ENCODE measurements around the gene TMPRSS2. TPM values are rescaled to one million over a fixed set of nuclear protein-coding genes. Genes with fewer than 3 reads are reported as not detected.

TMPRSS2 gene
- total and polyA plus RNA-seq, 4 donors, result 0.41 to 0.89 (median 0.67) TPM

DNA sequence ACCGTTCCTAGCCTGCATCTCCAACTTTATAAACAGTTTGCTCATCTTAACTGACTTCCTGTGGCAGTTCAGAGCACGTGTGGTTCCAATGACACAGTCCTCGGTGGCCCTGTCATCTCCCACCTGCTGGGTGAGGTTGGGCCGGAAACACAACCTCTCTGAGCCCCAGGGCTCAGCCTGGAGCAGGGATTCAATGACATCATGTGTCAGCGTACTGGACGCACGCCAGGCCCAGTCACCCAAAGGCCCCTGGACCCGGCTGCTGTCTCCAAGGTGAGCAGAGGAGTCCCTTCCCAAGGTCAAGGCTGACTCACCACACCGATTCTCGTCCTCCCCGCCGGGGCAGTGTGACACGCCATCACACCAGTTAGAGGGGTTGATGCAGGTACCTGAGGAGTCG, 19.9 kb downstream of the TMPRSS2 start:
- DNase-seq (ENCODE audit: low read depth in 4 of 6, low spot score in 6 of 6), result no peak
- Histone ChIP-seq H3K4me3 (ENCODE audit: low read depth, low read length) (no peak overlapping the region), H3K36me3 (ENCODE audit: control insufficient read depth, insufficient read depth, low read length) (no peaks in the 10 kb centered on the region), H3K27ac (ENCODE audit: low read depth, low read length) (no peak overlapping the region), H3K4me1 (ENCODE audit: control insufficient read depth, insufficient read depth, low read length) (no peaks in the 10 kb centered on the region), H3K27me3 (ENCODE audit: control insufficient read depth, insufficient read depth, low read length) (no peaks in the 10 kb centered on the region), H3K9me3 (ENCODE audit: control insufficient read depth, insufficient read depth, low read length) (no peaks in the 10 kb centered on the region)
- 95% methylated on average over 13 of the region's 14 CpGs for WGBS (ENCODE audit: insufficient coverage)

- DNase-seq (ENCODE audit: low read depth in 4 of 6, low spot score in 6 of 6), result no peak
Measured at GRCh38 chr21:41487082-41487481, 20.9 kb downstream of the TMPRSS2 start.

GRCh38 chr21:41483973-41484372, 24.0 kb downstream of the TMPRSS2 start:
- H3K4me1 ChIP-seq (ENCODE audit: control insufficient read depth, insufficient read depth, low read length), result peaks cover 9% of the 10 kb centered on the region
- H3K36me3 ChIP-seq (ENCODE audit: control insufficient read depth, insufficient read depth, low read length), result no peaks in the 10 kb centered on the region
- DNase-seq (ENCODE audit: low read depth in 4 of 6, low spot score in 6 of 6), result no peak
- no peak overlapping the region for H3K27ac ChIP-seq (ENCODE audit: low read depth, low read length)
- H3K9me3 ChIP-seq (ENCODE audit: control insufficient read depth, insufficient read depth, low read length), result no peaks in the 10 kb centered on the region
- H3K4me3 ChIP-seq (ENCODE audit: low read depth, low read length), result no peak overlapping the region
- H3K27me3 ChIP-seq (ENCODE audit: control insufficient read depth, insufficient read depth, low read length), result no peaks in the 10 kb centered on the region
- WGBS (ENCODE audit: insufficient coverage), result no CpG with 5 or more reads among the region's 4 CpGs

More at GRCh38 chr21:41487082-41487481, 20.9 kb downstream of the TMPRSS2 start:
- Histone ChIP-seq H3K4me1 (ENCODE audit: control insufficient read depth, insufficient read depth, low read length) (no peaks in the 10 kb centered on the region), H3K27ac (ENCODE audit: low read depth, low read length) (no peak overlapping the region), H3K4me3 (ENCODE audit: low read depth, low read length) (no peak overlapping the region), H3K36me3 (ENCODE audit: control insufficient read depth, insufficient read depth, low read length) (no peaks in the 10 kb centered on the region), H3K27me3 (ENCODE audit: control insufficient read depth, insufficient read depth, low read length) (no peaks in the 10 kb centered on the region), H3K9me3 (ENCODE audit: control insufficient read depth, insufficient read depth, low read length) (no peaks in the 10 kb centered on the region)
- WGBS (ENCODE audit: insufficient coverage), result no CpG with 5 or more reads among the region's 6 CpGs

GRCh38 chr21:41483415-41483814, 24.5 kb downstream of the TMPRSS2 start:
- Histone ChIP-seq H3K27ac (ENCODE audit: low read depth, low read length) (no peak overlapping the region), H3K9me3 (ENCODE audit: control insufficient read depth, insufficient read depth, low read length) (no peaks in the 10 kb centered on the region), H3K4me1 (ENCODE audit: control insufficient read depth, insufficient read depth, low read length) (peaks cover 12% of the 10 kb centered on the region), H3K4me3 (ENCODE audit: low read depth, low read length) (no peak overlapping the region), H3K36me3 (ENCODE audit: control insufficient read depth, insufficient read depth, low read length) (no peaks in the 10 kb centered on the region), H3K27me3 (ENCODE audit: control insufficient read depth, insufficient read depth, low read length) (no peaks in the 10 kb centered on the region)
- WGBS (ENCODE audit: insufficient coverage), result no CpG with 5 or more reads among the region's 12 CpGs
- no peak for DNase-seq (ENCODE audit: low read depth in 4 of 6, low spot score in 6 of 6)

DNA sequence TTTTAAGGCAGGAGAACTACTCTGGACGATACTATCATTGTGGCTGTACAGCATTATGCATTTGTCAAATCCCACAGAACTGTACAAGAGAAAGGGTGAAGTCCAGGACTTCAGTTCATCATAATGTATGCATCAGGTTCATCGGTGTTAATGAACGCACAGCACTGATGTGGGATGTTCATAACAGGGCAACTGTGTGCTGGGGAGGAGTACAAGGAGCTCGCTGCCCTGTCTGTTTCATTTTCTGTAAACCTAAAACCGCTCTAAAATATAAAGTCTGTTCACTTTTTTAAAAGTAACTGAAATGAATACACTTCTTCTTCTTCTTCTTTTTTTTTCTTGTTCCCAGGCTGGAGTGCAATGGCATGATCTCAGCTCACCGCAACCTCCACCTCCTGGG, 25.0 kb downstream of the TMPRSS2 start:
- H3K4me1 ChIP-seq (ENCODE audit: control insufficient read depth, insufficient read depth, low read length), result peaks cover 16% of the 10 kb centered on the region
- H3K36me3 ChIP-seq (ENCODE audit: control insufficient read depth, insufficient read depth, low read length), result no peaks in the 10 kb centered on the region
- H3K27ac ChIP-seq (ENCODE audit: low read depth, low read length), result no peak overlapping the region
- H3K27me3 ChIP-seq (ENCODE audit: control insufficient read depth, insufficient read depth, low read length), result no peaks in the 10 kb centered on the region
- WGBS (ENCODE audit: insufficient coverage), result 100% methylated on average over 1 of the region's 6 CpGs
- no peak for DNase-seq (ENCODE audit: low read depth in 4 of 6, low spot score in 6 of 6)
- H3K9me3 ChIP-seq (ENCODE audit: control insufficient read depth, insufficient read depth, low read length), result no peaks in the 10 kb centered on the region
- H3K4me3 ChIP-seq (ENCODE audit: low read depth, low read length), result no peak overlapping the region

DNA sequence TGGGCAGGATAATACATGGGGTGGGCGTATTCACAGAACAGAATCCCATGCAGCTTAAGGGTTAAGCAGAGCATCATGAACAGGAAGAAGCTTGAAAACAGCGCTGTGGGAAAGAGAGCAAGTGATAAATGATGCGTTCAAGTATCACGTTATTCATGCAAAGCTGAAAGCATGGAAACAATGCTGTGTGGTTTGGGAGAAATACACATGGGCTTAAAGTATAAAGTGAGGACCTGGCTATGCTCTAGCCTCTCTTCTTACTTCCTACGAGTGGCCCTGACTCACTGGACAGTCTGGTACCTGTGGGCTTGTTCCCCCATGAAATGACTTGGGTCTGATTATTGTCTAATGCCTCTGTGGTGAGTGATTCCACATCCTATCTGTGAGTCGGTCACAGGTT, 25.7 kb downstream of the TMPRSS2 start:
- Histone ChIP-seq H3K36me3 (ENCODE audit: control insufficient read depth, insufficient read depth, low read length) (no peaks in the 10 kb centered on the region), H3K9me3 (ENCODE audit: control insufficient read depth, insufficient read depth, low read length) (no peaks in the 10 kb centered on the region), H3K4me1 (ENCODE audit: control insufficient read depth, insufficient read depth, low read length) (peaks cover 23% of the 10 kb centered on the region), H3K4me3 (ENCODE audit: low read depth, low read length) (no peak overlapping the region), H3K27ac (ENCODE audit: low read depth, low read length) (no peak overlapping the region), H3K27me3 (ENCODE audit: control insufficient read depth, insufficient read depth, low read length) (no peaks in the 10 kb centered on the region)
- DNase-seq (ENCODE audit: low read depth in 4 of 6, low spot score in 6 of 6), result peak in 1 of 6 donors; percentile 53
- WGBS (ENCODE audit: insufficient coverage), result 23% methylated on average over 4 of the region's 6 CpGs

DNA sequence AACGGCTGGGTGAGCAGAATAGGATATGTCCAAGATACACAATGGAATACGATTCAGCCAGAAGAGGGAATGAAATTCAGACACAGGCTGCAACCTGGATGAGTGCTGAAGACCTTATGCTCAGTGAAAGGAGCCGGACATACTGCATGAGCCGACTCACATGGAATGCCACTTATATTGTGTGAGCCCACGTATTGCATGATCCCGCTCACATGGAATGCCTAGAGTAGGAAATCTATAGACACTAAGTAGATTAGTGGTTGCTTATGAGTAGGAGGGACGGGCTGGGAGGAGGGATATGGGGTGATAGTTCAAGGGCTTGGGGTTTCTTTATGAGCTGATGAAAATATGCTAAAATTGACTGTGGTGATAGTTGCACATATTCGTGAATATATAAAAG, 26.8 kb downstream of the TMPRSS2 start:
- WGBS (ENCODE audit: insufficient coverage), result 86% methylated on average over 3 of the region's 8 CpGs
- no peaks in the 10 kb centered on the region for H3K27me3 ChIP-seq (ENCODE audit: control insufficient read depth, insufficient read depth, low read length)
- no peak overlapping the region for H3K4me3 ChIP-seq (ENCODE audit: low read depth, low read length)
- no peak for DNase-seq (ENCODE audit: low read depth in 4 of 6, low spot score in 6 of 6)
- H3K9me3 ChIP-seq (ENCODE audit: control insufficient read depth, insufficient read depth, low read length), result no peaks in the 10 kb centered on the region
- no peak overlapping the region for H3K27ac ChIP-seq (ENCODE audit: low read depth, low read length)
- H3K36me3 ChIP-seq (ENCODE audit: control insufficient read depth, insufficient read depth, low read length), result no peaks in the 10 kb centered on the region
- H3K4me1 ChIP-seq (ENCODE audit: control insufficient read depth, insufficient read depth, low read length), result peaks cover 28% of the 10 kb centered on the region

GRCh38 chr21:41480086-41480690, 27.8 kb downstream of the TMPRSS2 start:
- Histone ChIP-seq H3K4me3 (ENCODE audit: low read depth, low read length) (no peak overlapping the region), H3K27ac (ENCODE audit: low read depth, low read length) (no peak overlapping the region), H3K4me1 (ENCODE audit: control insufficient read depth, insufficient read depth, low read length) (peaks cover 31% of the 10 kb centered on the region), H3K36me3 (ENCODE audit: control insufficient read depth, insufficient read depth, low read length) (no peaks in the 10 kb centered on the region), H3K9me3 (ENCODE audit: control insufficient read depth, insufficient read depth, low read length) (no peaks in the 10 kb centered on the region), H3K27me3 (ENCODE audit: control insufficient read depth, insufficient read depth, low read length) (no peaks in the 10 kb centered on the region)
- no peak for DNase-seq (ENCODE audit: low read depth in 4 of 6, low spot score in 6 of 6)
- 86% methylated on average over 11 of the region's 17 CpGs for WGBS (ENCODE audit: insufficient coverage)

DNA sequence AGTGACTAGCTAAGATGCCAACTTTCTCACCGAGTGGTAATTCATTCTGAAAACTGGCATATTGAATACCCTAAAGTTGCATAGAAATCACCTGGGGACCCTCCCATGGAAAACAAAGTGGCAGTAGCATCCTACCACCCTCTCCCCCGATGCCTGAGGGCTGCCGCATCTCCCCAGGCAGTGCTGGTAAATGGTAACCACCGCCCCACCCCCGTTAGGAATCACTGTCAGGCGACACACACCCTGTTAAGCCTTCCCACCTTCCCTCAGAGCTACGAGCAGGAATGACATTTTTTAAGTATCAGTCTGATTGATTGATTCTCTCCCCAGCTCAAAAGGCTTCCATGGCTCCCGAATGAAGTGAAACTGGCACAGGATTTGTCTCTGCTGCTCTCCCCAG, 28.3 kb downstream of the TMPRSS2 start:
- H3K4me3 ChIP-seq (ENCODE audit: low read depth, low read length), result no peak overlapping the region
- no peaks in the 10 kb centered on the region for H3K36me3 ChIP-seq (ENCODE audit: control insufficient read depth, insufficient read depth, low read length)
- no peak for DNase-seq (ENCODE audit: low read depth in 4 of 6, low spot score in 6 of 6)
- H3K27ac ChIP-seq (ENCODE audit: low read depth, low read length), result no peak overlapping the region
- H3K4me1 ChIP-seq (ENCODE audit: control insufficient read depth, insufficient read depth, low read length), result peaks cover 31% of the 10 kb centered on the region
- WGBS (ENCODE audit: insufficient coverage), result 41% methylated on average over 5 of the region's 8 CpGs
- no peaks in the 10 kb centered on the region for H3K9me3 ChIP-seq (ENCODE audit: control insufficient read depth, insufficient read depth, low read length)
- H3K27me3 ChIP-seq (ENCODE audit: control insufficient read depth, insufficient read depth, low read length), result no peaks in the 10 kb centered on the region

- H3K36me3 ChIP-seq (ENCODE audit: control insufficient read depth, insufficient read depth, low read length), result no peaks in the 10 kb centered on the region
- 76% methylated on average over 8 of the region's 11 CpGs for WGBS (ENCODE audit: insufficient coverage)
- no peaks in the 10 kb centered on the region for H3K27me3 ChIP-seq (ENCODE audit: control insufficient read depth, insufficient read depth, low read length)
- H3K9me3 ChIP-seq (ENCODE audit: control insufficient read depth, insufficient read depth, low read length), result no peaks in the 10 kb centered on the region
- peaks cover 31% of the 10 kb centered on the region for H3K4me1 ChIP-seq (ENCODE audit: control insufficient read depth, insufficient read depth, low read length)
- peak overlapping the region; percentile 71 for H3K27ac ChIP-seq (ENCODE audit: low read depth, low read length)
- no peak for DNase-seq (ENCODE audit: low read depth in 4 of 6, low spot score in 6 of 6)
- no peak overlapping the region for H3K4me3 ChIP-seq (ENCODE audit: low read depth, low read length)
Measured at GRCh38 chr21:41478319-41479177, 29.4 kb downstream of the TMPRSS2 start.

All from spinal cord (tissue), 10 donors.